22Rv1 (cell line): ENCODE measurements around the gene KIRREL3.

ENCODE experiments used
- ZFX ChIP-seq: fragments of 450-650 bp; IDR thresholded peaks from 2 replicates; pipeline ENCODE4 v1.6.1; 2017; ENCODE audit warnings: antibody characterized with exemption, borderline replicate concordance
- TF ChIP-seq, protein P1 (sequence below): fragments of 450-650 bp; IDR thresholded peaks from 2 replicates; pipeline ENCODE4 v1.5.1; 2017; ENCODE audit warnings: mild to moderate bottlenecking

DNA sequence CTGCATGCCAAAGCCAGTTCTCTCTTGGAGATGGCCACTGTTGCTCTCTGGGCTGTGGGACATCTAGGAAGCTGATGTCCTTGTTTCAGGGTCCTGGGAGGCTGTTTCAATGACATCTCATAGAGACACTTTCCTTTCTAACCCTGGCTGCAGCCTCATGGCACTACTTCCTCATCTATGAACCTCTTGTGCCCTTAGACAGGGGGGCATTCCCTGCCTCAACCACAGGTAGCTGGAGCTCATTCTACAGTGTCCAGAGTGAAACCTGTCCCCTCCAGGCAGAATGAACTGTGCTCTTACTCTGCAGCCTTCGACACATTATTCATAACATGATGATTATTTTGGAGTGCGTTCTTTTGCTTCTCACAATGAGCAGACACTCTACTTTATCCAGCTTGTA is 335.9 kb downstream of the KIRREL3 start:
- TF ChIP-seq, protein P1, sequence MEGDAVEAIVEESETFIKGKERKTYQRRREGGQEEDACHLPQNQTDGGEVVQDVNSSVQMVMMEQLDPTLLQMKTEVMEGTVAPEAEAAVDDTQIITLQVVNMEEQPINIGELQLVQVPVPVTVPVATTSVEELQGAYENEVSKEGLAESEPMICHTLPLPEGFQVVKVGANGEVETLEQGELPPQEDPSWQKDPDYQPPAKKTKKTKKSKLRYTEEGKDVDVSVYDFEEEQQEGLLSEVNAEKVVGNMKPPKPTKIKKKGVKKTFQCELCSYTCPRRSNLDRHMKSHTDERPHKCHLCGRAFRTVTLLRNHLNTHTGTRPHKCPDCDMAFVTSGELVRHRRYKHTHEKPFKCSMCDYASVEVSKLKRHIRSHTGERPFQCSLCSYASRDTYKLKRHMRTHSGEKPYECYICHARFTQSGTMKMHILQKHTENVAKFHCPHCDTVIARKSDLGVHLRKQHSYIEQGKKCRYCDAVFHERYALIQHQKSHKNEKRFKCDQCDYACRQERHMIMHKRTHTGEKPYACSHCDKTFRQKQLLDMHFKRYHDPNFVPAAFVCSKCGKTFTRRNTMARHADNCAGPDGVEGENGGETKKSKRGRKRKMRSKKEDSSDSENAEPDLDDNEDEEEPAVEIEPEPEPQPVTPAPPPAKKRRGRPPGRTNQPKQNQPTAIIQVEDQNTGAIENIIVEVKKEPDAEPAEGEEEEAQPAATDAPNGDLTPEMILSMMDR, result no peak
- no peak for TF ChIP-seq ZFX
